HG03066 (cell line): ENCODE results near the gene TBC1D8.
A peak's percentile ranks its signal among the peaks of the same experiment; 100 is the strongest.

Experiments
- ATAC-seq: cut with Tn5 transposase; IDR thresholded peaks from one replicate; pipeline ENCODE4 v1.9.1; 2021; ENCODE audit warnings: low read depth; ENCODE audit not compliant: unreplicated experiment

Gene TBC1D8

DNA sequence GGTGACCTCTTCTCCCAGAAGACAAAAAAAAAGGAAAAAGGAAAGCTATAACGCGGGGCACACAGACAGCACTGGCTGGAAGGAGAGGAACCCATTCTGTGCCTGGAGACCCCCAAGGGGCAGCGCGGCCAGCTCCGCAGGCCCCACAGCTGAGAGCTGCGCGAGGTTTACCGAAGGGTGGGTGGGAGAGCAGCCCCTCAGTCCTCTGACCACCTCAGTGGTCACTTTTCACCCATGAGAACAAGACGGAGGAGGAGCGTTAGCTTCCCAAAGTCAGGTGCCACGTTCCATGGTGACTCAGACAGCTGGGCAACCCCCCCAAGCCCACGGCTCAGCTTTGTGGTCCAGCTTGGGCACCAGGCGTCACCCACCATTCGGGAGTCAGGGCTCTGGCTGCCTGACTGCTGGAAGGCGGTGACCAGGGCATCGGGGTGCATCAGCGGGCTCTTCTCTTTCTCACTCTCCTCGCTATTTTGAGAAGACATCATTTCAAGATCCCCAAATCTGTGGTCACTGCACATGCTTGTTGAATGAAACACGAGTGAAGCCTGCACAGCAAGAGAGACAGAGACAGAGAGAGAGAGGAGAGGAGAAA lies 113.9 kb downstream of the TBC1D8 start:
- ATAC-seq = no peak

DNA sequence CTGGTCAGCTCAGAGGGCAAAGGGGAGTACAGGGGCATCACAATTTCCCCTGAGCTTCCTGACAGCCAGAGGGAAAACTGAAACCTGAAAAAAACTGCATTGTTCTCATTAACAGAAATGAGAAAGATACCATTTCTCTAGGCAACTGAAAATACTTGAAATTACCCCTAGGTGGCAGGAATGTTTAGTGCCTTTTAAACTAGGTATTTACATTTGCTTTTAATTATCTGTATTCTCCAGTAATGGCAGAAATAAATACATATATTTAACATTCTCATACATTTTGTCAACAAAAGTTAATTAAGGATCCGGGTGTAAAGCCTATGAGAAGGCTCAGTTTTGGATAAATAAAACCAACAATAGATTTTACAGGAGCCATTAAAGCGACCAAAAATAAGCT lies 114.6 kb downstream of the TBC1D8 start:
- ATAC-seq = no peak

DNA sequence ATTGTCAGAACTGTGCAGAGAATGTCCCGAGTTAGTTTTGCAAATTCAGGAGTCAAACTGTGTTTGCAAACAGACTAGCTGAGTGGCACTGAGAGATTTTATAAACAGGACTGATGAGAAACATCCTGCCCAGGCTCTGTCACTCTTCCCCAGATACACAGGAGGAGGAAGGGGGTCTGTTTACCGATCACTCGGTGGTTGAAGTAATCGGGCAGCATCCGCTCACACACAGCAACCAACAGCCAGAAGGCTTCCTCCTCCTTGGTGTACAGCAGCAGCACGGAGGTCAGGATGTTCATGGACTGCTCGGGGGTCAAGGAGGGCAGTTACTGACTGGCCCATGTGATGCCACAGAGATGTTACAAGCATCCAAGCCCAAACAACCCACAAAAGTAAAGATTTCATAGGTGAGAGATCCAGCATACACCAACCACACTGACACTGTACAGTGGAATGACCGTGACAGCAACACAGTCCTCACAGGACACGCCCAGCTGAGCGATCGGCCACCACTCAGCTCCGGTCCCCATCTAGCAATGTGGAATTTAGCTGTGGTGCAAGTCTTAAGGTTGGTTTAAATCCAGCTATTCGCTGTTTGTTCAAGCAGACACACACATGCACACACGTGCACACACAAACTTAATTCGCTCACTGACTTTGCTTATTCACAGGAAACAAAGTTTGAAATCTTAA lies 119.0 kb downstream of the TBC1D8 start:
- ATAC-seq = no peak

DNA sequence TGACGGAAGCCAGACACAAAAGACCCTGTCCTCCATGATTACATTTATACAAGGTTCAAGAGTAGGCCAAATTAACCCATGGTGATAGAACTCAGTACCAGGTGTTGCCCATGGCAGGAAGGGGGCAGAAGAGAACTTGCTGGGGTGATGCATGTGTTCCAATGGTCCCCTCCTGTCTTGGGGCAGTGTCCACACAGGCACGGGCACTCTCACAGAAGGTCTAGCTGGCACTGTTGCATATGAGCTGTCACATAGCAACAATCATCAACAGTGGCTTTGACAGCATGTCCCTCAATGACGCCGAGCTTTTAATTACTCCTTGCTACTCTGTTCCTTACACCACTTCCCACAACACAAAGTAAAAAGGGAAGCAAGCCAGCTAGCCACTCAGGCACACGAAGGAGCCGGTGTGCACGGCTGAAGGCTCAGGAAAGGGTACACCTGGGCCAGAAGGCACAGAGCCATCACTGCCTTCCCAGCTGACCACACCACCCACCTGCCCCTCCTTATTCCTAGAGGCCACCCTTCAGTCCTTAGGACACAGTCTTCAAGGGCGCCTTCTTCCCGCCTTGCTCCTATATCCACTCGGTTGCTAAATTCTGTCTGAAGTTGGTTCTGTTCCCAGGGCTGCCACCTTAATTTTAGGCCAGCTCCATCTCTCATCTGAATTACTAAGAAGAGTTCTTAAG lies 120.2 kb downstream of the TBC1D8 start:
- no peak for ATAC-seq

DNA sequence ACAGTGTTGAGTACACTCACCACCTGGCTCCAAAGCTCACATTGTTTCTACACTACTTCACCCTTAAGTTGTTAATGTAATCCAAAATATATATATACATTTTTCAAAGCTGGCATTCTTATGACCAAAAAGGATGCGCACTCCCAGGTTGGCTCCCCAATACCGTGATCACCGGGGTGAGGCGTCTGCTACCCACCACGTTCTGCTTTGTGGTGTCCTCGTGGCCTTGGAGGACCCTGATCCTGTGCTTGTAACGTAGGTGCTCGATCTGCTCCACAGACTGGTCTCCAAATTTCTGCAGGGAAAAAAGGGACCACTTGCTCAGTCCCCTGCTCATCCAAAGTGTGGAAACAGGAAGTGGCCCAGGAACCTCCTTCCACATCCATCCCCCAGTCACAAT lies 123.3 kb downstream of the TBC1D8 start:
- ATAC-seq = no peak

DNA sequence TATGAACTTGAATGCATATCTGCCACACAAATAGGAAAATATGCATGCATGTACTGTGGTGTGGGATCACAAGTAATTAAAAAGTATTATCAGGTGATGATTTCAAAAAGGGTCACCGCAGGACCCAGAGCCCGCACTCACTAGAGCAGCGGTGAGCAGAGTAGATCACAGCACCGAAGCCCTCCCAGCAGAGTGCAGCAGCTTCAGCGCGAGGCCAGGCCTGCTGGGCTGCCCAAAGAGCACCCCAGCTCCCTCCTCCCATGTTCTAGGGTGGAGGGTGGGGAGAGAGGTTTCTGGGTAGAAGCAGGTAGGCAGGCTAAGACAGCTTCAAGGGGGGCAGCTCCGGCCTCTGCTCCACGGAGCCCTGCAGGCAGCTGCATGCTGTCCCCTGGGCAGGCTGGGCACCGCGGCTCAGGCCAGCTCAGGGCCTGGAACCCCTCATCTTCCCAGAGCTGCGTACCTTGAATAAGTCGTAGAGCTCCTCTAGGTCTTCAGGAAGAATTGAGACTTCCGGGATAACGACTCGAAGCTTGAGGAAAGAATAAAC lies 124.2 kb downstream of the TBC1D8 start:
- ATAC-seq = no peak

DNA sequence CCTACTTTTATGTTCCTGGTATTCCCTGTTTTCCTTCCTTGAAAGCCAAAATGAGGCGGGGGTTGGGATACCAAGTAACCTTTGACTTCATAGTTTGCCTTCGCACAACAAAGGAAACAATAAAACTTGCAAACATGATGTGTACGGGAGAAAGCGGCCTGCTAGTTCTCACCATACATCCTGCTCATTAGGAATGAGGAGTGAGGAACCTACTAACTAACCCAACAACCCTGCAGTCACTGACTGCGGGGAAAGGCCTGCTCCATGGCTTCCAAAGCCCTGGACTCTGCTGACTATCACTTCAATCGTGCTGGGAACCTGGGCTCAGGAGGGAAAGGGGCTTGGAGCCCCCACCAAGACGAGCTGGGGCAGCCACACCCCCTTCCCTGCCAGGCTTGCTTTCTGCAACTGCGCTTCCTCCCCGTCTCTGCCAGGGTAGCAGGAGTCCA lies 124.9 kb downstream of the TBC1D8 start:
- no peak for ATAC-seq

DNA sequence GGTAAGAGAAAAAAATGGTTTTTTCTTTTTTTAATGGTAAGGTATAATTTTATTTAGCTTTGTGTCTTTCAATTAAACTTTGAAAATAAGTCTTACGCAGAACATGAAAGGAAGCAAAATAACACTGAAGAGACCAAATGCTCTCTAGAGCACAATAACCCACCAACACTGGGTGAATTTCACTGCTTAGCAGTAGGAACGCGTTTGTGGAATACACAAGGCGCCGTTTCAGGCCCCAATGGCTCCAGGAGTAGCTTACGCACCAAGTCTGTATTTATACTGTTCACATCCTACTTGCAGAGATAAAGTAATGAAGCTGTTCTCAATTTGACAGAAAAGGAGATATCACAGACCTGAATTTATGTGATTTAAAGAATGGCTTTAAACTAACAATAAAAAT lies 125.6 kb downstream of the TBC1D8 start:
- no peak for ATAC-seq

DNA sequence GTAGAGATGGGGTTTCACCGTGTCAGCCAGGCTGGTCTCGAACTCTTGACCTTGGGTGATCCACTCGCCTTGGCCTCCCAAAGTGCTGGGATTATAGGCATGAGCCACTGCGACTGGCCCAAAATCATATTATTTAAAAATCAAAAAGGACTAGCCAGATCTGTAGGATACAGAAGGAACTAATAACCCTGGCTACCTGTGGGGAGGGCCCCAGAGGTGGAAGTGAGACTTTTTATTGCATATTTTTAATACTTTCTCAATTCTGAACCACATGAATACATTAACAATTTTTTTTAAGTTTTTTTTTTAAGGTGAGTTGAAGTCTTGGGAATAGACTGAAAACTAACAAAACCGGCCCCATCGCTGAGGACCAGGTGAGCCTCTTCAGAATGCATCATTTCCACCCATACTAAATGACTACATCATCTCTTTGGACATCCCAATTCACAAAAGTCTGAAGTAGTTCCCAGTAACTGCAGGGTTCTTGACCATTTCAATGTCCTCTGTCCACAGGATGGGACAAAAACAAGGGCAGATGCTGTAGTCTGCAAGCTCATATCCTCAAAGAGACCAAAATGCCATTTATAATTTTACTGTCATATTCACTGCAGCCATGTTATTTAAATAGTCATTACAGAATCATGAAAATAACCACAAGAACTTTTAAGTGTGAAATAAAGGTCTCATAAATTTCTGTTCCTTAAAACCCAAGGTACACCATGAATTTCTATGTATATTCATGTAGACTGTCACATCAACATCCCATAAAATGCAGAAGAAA lies 127.7 kb downstream of the TBC1D8 start:
- ATAC-seq = no peak

DNA sequence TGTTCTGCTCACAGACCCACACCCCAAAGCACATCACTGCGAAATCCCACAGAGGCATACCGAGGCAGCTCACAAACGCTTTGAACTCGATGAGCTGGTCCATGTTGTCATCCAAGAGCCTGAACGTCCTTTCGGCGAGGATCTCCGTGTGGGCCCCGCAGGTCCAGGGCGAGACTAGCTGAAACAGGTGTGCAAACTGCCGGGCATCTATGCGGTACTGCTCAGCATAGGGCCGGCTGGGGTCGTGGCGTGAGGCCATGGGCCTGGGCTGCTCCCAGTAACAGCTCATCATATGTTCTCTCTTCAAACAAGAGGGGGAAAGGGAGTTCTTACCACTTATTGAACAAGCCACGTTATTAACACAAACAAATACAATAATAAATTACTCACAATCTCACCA lies 129.0 kb downstream of the TBC1D8 start:
- ATAC-seq = no peak

DNA sequence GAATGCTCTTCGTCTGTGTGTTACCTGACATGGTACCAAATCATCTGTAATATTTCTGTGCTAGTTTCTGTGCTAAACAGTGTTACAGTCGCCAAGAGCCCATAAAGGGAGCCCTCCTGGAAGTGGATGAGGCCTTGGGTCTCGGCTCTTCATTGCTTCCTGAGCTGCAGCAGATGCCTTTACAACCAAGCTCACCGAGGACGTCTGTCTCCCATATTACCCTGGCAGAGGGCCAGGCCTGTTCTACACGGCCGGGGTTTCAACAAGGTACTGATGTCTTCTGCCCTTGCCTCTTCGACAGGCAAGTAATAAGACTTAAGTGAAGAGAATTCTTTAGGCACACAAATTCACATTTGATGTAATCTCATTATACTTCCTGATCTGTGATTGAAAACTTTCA lies 132.2 kb downstream of the TBC1D8 start:
- ATAC-seq = no peak

DNA sequence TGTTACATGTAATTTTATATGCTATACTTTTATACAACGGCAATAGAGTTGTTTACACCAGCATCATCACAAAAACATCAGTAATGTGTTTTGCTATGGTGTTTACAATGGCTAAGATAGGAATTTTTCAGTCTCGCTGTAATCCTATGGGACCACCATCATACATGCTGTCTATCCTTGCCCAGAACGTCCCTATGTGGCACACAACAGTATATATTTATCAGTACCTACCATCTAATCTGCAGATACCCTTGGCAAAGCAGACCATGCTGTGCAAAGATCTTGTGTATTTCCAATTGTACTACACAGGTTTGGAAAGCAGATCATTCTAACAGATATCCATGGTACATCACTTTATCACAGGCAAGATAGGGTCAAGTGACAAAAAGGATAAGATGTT lies 133.8 kb downstream of the TBC1D8 start:
- ATAC-seq = no peak

DNA sequence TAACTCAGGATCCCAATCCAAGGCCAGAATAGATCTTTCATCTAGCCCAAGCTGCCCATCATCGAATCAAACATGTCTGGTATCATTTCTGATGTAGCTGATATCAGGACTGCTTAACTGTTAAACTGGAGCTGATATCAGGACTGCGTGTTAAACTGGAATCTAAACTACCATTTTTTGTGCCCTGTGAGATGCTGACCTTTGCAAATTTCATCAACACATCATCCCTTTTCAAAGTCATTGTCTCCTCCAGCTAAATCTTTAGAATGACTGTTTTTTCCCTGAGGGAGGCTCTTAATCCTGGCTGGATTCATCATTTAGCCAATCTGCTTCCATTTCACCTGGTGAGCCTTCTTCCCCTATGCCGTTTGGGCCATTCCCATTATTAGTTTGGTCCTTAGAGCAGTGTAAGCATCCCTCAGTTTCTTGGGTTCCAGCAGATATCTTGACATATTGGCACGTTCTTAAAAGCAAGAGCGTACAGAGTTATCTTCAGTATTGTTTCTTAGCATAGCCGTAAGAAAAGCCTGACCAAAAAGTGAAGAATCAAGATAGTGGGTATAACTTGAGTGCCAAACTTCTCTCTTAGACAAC lies 136.8 kb downstream of the TBC1D8 start:
- no peak for ATAC-seq

DNA sequence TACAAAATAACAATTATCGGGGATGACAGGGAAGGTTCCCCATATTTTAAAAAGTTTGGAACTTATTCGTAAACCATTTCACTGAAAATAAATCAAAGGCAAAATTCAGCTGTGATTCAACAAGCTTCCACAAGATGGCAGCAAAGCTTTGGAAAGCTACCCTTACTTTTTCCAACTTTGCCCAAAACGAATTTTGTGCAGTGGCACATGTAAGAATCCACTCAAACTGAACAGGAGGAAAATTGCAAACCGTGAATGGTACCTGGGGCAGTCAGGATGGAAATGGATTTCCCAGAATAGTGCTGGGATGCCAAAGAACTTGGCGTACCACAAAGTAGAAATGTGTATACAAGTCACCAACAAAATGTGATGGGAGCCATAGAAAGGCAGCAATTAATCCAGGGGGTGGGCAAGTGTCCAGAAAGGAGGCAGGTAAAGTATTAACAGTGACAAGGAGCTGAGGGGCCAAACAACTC lies 138.4 kb downstream of the TBC1D8 start:
- ATAC-seq = no peak

DNA sequence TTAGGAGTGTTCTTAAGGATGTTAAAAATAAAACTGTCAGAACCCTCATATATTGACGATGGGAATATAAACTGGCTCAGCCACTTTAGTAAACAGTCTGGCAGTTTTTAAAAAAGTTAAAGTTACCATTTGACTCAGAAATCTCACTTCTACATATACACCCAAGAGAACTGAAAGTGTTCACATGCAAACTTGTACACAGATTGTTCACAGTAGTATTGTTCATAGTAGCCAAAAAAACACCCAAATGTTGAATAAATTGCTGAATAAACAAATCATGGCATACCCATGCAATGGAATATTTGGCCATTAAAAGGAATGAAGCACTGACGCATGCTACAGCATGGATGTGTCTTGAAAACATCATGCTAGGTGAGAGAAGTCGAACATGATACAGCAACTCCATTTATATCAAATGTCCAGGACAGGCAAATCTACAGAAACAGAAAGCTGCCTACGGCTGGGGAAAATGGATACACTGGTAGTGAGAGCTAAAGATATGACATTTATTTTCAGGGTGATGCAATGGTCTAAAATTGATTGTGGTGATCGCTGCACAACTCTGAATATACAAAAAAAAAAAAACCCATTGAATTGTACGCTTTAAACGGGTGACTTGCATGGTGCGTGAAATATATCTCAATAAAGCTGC lies 139.0 kb downstream of the TBC1D8 start:
- peak; percentile 73 for ATAC-seq

DNA sequence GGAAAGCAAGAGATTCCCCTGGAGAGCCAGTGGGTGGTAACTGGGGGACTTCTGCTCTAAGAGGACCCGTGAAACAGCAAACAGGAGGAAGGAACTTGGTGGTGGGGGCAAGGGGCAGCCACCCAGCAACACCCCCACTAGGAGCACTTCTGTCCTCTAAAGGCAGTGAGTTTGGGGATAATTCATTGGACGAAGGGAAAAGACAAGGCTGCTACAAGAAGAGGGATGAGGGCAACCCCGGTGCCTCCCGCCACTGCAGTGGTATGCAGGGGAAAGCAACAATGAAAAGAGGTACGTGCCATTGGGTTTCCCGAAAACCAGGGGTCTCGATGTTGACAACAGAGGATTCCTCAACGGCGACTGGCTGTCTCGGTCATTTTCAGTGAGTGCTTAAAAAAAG lies 140.0 kb downstream of the TBC1D8 start:
- no peak for ATAC-seq

DNA sequence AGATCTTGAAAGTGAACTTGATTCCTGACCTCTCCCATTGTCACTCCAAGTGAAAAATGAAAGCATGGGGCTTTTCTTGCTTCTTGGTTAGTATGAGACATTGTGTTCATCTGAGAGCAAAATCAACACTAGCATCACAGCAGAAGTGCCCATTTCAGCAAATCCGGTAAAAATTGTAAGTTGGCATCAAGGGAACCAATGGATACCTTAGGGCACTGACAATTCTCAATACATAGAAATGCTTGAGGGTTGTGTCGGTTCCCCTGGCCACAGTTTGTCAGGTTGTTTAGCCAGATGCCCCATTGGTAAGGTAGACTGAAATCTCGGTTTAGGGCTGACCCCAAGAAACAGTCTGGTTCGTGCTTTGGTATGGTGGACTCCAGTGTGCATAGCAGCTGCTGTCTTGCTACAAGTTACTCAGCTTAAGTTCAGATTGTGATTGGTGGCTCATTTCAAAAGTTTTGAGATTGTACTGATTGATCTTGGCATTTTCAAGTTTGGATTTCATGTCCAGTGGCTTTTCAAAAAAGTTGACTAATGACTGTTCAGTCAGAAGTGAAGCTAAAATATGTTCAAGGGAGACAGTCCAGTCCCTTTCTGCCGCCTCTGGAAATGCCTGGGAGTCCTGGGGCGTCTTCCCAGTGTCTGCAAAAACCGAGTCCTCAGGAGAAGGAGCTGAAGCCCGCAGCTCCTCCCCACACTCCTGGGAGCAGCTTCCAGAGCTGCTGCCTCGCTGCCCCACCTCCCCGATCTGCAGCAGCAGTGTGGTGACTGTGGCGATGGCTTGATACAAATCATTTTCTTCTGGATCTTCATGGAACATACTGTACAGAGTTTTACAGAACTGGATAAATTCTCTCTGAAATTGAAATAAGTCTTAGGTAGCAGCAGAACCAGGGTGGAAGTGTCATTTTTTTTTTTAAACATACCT lies 143.5 kb downstream of the TBC1D8 start:
- ATAC-seq = no peak

DNA sequence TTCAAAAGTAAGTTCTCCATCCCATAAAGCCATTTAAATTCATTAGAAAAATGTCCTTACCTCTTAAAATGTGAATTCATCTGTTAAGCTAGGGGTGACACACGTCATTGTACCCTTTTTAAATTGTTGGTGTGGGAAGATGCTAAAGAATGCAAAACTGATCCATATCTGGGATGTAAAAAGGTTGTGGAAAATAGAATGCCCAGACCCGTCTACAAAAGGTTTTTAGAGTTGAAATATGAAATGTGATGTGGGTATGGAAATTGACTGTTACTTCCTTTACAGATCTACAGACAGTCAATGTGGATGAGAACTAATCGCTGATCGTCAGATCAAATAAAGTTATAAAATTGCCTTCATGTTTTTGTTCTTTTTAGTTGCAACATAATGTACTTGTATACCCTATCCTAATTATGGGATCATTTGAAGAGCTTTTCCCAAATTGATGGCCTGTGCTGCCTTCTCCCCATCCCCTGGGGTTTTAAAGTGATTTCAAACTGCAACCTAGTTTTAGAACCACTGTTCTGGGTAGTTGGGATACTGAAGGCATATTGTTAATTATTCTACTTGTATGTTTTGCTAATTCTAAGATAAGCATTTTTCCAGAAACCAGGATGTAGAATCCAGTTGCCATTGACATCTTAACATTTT lies 145.0 kb downstream of the TBC1D8 start:
- ATAC-seq = no peak
